ENCODE results near the gene BAHCC1.

Gene BAHCC1

DNA sequence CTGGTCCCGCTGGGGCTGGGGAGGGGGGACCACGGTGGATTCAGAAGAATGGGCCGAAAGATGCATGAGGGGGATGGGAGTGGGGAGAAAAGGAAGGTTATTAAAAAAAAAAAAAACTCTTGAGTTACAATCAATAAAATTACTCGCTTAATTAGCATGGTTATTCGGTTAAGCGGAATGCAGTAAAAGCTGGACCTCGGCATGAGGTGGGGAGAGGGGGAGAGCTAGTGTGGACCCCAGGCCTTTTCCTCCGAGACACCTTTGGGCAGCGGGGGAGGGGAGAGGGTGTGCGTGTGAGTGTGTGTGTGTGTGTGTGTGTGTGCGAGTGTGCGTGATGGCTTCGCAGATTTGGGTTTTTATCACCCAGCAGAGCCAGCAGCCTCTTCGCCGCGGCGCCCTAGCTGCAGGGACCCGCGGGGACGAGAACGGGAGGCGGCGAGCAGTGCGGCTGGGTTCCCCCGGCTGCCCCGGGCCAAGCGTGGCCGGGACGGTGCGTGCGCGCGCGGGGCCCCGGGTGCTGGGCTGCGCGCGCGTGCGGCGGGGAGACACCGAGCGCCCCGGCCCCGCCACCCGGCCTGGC, 3.7 kb downstream of the BAHCC1 start:
- DNase-seq: no peak

DNA sequence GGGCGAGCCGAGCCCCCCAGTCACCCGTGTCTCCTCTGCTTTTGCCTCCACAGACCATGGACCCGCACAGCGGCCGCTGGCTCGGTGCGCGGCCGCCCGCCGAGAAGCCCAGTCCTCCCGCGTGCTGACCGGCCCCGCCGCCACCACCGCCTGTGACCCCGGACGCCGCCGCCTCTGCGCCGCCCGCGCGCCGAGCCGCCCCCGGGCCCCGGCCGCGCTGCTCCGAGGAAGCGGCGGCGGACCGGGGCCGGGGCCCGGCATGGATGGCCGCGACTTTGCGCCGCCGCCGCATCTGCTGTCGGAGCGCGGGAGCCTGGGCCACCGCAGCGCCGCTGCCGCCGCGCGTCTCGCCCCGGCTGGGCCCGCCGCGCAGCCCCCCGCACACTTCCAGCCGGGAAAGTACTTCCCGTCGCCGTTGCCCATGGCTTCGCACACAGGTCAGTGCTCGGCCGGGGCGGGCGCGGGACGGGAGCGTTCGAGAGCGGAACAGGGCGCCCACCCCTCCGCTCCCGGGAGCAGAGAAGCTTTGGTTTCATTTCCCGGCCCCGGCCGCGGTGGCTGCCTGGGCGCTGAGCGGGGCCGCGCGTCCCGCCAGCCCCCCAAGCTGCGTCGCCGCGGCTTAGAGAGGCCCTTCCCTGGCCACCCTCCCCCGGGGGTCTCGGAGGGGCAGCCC, 4.4 kb downstream of the BAHCC1 start:
- no peak for DNase-seq

DNA sequence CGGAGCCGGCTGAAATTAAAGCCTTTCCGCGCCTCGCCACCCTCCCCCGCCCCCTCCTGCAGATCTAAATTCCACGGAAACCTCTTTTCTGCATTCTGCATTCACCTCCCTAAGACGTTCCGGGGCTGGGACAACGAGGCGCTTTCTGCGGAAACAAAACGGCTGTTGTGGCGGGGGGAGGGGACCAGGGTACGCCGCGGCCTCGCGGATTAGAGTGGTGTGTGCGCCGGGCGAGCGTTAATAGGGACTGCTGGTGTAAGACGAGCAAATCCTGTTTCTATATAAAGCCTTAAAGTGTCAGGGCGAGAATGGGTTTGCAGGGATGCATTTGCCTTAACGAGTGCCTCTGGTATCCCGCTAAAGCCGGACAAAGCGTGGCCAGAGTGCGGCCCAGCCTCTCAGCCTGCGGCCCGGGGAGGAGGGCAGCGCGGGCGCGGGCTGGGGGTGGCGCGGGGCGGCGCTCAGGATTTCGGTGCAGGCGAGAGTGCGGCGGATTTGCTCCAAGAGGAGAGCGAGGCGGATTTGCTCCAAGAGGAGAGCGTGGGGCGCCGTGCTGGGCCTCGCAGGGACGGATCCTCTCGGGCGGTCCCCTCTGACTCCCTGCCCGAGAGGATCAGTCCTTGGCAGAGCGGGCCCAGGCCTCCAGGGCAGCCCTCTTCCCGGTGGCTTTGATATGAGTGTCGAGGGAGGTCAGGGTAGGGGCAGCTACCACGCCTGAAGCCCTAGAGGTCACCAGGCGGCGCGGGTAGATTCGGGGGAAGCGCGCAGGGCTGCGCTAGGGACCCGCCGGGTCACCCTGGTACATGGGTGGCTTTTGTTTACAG, 5.1 kb downstream of the BAHCC1 start:
- DNase-seq: no peak

DNA sequence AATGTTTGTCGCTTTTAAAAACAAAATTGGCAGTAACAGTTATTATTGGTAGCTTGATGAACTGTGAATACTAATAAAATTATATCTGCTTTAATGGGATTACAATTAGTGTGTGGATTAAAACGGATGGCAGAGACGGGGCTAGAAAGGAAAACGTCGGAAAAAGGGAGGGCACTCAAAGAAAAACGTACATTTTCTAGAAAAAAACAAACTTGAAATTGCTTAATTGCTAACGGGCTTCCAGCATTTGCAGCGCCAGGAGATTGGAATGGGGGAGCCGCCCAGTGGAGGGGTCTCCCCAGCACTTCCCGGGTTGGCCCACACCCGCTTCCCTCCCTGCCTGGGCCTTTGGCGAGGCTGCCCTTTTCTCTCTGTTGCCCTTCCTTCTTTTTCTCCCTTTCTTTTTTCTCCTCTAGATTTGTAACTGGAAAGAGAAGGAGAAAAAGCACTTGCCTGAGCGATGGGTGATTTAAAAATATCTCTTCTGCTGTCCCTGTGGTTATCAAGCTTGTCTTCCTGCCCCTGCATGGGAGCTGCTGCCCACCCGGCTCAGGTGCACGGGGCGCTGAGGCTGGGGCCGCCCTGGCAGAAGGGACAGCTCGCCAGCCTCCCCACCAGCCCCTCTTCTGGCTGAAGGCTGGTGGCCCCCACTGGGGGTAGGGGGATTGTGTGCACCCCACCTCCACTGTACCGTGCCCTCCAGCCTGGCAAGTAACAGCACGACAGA, 5.9 kb downstream of the BAHCC1 start:
- DNase-seq: no peak

DNA sequence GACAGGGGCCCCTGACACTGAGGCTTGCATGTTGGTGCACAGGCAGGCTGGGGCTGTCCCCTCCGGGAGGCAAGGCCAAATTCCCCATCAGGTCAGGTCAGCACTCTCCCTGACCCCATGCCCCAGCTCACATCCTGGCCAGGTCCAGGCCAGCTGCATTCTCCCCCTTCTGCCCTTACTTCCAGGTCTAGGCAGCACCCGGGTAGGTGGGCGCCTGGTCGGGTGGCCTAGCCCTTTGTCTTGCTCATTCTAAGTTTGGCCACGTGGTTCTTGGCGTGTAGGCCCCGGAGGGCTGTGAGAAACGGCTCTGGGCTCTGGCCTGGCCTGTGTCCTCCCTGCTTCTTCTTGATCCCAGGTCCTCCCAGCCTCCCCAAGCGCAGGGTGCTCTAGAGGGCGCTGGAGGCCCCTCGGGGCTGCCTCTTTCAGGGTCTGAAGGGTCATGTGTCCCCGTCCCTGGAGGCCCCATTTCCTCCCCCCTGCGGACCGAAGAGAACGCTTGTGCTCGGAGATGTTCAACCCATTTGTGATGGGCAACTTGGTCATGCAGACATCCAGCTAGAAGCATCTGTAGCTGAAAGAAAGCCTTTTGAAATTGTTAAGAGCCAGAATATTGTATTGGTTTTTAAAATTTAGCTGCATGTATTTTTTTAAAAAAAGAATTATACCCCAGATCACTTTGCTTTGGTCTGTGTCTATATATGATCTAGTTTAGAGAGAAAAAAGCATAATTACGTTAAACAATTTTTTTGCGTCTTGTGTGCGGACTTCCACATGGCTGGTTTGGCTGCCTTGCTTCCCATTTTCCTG, 6.7 kb downstream of the BAHCC1 start:
- DNase-seq: no peak

DNA sequence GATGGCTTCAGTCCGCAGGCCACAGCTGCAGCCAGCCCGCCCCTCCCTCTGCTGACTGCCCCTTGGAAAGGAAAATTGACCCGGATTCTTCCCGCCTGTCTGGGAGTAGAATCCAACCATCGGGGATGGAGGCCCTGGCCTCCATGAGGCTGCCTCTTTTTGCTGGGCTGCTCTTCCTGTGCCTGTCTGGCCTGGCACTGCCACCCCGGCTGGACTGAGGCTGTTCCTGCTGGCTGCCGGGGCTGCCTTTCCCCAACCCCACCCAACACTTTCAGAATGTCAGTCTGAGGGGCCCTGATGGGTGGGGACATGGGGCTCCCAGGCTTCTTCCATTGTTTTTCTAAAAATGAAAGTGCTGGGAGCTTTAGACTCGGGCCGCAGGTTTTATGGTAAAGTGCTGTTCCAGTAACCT, 7.3 kb downstream of the BAHCC1 start:
- no peak for DNase-seq

DNA sequence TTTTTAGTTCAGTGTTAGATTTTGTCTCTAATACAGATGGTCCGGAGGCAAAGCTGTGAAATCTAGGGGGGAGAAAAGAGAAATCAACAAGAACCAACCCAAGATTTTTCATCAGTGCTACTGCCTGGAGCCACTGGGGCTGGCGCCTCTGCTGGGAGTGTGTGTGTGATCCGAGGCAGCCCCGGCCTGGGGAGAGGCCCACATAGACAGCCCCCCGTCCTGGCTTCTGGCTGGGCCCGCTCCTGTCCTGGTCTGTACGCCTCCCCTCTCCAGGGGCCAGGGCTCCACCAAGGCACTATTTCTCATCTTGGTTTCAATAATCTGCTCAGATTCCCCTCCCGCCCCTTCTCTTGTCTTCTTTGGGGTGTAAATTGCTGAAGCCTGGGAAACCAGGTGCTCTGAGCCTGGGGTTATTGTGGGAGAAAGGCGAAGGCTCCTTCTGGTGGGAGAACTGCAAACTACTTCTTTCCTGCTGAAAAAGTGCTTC, 7.8 kb downstream of the BAHCC1 start:
- DNase-seq: no peak

DNA sequence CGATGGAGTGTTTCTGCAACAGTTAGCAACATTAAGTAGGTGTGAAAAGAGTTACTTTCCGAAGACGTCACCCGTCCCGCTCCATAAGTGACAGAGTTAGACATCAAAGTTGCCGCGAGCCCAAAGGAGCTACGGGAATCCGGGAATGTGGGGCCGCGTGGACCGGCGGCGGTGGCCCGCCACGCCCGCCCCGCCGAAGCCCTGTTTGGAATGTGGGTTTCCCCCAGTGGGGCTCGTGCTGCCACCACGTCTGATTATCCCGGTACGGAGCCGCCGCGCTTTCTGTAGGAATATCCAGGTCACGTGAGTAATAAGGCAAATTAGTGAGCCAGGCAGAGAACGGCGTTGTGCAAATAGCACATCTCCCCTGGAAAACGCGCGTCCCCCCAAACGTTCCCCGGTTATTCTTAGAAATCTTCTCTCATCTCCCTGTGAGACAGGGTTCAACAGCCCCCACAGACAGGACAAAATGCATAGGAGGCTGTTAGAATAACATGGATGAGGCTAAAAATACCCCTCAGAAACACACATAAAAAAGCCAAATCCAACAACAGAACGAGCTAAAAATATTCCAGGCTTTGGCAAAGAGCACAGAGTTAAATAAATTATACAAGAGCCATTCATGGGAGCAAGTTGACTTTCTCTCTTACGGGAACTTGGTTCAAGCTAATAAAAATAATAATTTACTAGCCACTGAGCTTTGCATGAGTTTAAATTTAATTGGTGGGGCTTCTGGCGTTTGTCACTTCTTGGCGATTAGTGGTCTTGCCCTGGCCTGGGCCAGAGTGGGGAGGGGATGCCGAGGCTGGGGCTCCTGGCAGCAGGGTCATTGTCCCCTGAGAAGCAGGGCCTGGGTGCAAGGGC, 8.6 kb downstream of the BAHCC1 start:
- no peak for DNase-seq

DNA sequence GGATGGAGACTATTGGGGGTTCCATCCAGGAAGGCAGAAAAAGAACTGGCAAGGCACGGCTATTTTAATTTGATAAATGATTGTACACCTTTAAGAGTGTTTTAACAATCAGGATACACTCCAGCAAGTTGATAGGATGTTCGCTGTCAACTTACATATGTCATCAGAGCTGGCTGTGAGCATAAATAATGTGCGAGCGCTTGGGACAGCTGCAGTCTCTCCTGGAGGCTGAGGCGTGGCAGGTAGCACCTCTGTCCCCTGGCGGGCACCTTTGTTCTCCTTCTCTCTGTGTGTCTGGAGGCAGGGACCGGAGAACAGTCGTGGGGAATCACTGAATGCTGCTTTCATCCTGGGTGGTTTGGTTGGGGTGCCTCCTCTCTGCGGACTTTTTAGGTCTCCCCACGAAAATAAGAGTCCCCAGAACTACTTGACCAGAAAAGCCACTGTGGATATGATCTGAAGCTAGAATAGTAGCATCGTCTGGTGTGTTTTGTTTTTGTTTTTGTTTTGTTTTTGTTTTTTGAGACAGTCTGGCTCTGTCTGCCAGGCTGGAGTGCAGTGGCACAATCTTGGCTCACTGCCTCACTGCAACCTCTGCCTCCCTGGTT, 9.4 kb downstream of the BAHCC1 start:
- DNase-seq: no peak

DNA sequence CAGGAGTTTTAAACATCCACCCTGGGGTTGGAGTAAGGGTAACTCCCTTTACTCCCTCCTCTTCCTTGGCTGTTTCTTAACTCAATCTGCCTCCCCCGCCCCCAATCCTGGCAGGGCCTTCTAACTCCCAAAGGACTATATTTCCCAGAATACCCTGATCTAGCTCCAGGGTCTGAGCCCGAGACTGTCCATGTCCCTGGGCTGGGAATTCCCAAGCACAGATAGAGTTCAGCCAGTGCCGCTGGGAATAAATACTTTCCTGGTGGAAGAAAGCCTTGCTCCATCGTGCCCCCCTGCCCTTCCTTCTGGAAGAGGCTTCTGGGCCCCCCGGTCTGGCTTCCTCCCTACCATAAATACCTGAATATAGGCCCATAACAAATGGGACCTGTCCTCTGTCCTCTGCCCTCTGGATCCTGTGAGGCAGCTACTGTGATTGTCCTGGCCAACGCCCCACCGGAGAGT, 10.2 kb downstream of the BAHCC1 start:
- DNase-seq: no peak

DNA sequence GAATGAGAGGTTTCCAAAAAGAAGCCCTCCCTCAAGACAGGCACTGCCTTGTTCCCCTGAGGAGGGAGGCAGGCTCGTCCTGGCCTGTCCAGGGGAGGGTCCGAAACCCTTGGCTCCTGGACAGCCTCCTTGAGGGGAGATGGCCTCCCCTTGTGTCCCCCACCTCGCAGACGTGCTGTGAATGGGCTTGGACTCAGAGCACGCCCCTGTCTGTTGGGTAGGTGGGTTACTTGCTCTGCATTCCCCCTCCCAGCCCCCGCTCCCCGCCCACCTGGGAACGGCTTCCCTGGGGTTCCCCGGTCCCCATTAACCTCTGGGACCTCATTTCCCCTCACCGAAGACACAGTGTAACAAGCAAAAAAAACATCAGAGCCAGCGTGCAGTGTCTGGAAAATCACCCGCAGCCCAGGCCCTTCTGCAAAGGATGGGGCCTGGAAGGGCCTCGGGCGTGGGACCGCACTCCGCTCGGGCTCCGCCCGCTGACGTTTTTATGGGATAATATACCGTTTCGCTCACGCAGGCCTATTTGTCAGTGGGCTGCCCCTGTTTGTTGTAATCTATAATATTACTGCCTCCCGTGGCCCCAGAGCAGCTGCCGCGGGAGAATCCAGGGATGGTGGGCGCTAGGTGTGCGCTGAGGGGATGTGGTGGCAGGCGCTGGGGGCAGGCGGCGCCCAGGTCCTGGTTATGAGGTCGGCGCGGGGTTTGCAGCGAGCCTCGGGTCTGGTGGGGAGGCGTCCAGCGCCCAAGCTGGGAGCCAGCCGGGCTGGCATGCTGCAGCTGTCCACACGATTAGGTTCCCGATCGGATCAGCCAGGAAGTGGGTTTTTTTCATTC, 11.1 kb downstream of the BAHCC1 start:
- no peak for DNase-seq

DNA sequence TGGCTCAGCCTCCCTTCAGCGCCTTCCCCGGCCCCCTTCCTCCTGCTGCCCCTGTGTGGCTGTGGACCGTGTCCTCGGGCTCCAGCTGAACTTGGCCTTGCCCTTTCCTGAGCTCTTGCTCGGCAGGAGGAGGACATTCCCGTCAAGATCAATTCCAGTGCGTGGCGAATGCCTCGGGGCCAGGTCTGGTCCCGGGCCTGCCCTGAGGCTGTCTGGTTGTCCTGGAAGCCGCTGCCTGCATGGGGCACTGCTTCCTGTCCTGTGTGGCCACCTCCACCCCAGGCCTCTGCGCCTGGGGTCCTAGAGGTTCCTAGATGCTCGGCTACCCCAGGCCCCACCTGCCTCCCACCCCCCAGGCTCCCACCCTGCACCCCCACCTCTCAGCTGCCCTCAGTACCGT, 12.8 kb downstream of the BAHCC1 start:
- DNase-seq: no peak

DNA sequence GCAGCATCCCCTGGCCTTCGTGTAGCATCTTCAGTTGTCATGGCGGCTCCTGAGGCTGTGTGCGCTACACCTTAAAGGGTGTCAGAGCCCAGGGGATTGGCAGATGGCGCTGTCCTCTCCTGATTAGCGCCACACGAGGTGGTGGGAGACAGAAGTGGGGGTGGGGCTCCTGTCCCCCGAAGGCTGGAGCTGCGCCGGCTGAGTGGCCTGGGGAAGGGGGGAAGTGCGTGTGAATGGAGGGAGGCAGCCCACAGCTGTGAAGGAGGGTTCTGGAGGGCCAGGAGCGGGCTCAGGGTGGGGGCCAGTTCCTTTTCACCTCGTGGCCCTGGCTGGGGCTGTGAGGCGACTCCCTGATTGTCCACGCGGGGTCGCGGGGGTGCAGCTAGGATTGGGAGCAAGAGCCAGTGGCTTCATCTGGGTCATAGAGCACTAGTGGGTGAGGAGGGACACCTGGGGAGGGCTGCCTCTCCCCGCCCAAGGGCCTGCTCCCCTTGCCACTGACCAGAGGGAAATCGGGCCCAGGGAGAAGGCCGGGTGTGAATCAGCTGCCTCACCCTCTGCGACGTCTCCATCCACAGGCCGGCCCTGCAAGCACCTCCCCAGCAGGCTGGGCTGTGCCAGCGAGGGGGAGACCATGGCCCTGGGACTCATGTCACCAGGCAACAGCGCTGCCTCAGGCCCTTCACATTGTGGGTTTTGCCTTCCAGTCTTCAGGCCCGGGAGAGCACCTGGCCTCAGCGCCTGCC, 14.1 kb downstream of the BAHCC1 start:
- DNase-seq: no peak

DNA sequence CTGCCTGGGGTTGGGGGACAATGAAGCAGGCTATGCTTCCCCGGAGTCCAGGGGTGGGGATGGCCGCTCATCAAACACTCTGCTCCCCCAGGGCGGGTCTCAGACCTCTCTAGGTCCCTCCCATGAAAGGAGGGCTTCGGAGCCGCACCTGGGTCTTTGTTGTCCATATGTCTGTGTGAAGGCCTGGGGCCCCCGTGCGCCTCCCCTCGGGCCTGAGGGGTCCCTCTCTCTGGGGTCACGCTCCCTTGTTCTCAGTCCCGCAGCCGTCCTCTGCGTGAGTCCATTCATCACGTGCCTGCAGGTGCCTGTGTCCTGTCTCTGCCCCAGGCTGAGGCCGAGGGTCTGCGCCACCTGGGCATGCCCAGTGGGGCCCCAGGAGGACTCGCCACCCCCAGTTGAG, 15.6 kb downstream of the BAHCC1 start:
- DNase-seq: no peak

DNA sequence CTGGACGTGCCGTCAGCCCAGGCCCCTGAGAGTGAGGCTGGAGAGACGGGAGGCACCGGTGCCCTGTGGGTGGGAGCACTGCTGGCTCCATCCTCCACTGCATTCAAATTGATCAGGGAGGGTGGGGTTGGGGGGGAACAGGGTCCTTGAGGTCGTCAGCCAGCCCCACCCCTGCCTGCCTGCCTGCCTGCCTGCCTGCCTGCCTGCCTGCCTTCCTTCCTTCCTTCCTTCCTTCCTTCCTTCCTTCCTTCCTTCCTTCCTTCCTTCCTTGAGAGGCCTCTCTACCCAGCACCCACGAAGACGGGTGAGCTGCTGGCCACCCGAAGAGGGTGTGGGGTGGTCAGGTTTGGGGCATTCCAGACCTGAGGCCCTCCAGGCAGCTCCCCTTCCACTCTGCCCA, 16.0 kb downstream of the BAHCC1 start:
- DNase-seq: no peak

DNA sequence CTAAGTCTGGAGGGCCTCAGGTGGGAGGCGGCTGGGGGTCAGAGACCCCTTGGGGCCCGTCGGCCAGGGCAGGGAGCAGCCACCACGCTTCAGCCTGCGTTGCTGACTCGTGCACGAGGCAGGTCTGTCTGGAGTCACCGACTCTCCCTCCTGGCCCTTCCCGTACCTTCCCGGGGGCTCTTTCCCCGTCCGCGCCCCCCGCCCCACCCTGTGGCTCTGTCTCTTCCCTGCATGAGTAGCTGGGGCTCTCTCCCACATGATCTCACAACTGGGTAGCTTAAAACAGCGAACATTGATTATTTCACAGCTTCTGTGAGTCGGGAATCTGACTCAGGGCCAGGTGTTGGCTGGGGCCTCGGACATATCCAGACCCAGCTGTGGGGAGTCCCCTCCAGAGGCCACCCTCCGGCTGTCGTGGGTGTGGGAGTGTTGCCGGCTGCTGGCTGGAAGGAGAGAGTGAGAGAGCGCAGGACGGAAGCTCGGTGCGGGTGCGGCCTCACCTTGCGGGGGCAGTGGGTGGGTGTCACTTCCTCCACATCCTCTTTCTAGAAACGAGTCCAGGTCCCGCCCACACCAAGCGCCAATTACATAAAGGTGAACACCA, 17.3 kb downstream of the BAHCC1 start:
- DNase-seq: no peak

DNA sequence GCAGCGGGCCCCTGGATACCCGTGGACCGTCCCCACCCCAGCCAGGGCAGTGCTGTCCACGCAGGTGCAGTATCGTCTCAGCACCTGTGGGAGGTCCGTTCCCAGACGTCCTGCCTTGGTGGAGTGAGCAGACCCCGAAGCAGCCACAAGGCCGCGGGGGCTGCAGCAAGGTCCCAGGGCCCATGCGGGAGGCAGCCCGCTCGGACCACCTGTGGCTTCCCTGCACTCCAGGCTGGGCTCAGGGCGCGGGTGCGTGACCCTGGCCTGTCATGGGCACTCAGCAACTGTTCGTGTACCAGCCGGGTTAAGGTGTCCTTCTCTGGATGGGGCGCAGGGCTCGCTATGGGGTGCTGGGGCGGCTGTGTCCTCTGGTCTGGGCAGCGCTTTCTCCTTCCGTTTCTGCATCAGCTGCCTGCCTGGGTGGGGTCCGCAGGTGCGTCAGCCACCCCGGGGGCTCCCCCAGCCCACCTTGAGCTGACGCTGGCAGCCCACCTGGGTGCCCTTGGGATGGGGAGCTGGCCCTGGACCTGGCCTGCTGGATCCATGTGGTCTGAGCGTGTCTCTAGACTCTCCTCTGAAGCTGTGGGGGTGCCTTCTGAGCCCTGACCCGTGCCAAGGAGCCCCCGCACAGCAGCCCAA, 18.4 kb downstream of the BAHCC1 start:
- DNase-seq: no peak

All from T-helper 9 cell (primary cell).